Hematopoietic multipotent progenitor cell treated with erythropoietin and hydrocortisone succinate and interleukin-3 and kit ligand, for 8 days (in vitro differentiated cells): ENCODE data around the gene THSD4.
A peak's percentile ranks its signal among the peaks of the same experiment; 100 is the strongest.

Source experiments
- DNase-seq: peaks from one replicate; pipeline ENCODE4 v3.0.0-alpha.2; 2015

Gene THSD4

DNA sequence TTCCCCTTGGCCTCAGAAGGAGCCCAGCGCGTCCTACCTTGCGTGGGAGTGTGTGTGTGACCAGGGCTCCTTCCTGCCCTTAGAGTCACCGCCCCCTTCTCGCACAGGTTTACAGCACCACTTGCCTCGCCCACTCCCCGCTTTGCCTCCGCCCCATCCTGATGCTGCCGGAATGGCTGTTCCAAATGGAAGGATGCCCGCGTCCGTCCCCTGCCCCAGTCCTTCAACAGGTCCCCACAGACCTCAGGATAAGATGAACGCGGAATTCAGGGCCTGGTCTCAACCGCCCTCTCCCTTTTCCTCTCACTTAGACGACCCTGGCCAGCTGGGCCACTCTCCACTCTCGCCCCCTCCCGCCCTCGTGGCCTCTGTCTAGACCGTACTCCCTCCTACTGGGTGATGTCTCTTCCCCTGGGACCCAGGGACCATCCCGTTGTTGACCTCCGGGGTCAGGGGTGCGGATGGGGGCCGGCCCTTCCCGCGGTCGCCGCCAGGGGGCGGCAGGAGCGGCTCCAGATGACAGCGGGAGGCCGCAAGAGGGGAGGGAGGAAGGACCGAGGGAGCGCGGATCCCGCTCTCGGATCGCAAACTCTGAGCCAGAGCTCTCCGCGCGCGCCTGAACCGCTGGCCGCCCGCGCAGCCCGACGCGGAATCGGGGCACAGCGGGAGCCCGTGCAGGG lies at the start of gene THSD4:
THSD4 (plus strand) TSS at position 585 of the 680 bp plus-strand sequence.
- DNase-seq, result peak; percentile 43

DNA sequence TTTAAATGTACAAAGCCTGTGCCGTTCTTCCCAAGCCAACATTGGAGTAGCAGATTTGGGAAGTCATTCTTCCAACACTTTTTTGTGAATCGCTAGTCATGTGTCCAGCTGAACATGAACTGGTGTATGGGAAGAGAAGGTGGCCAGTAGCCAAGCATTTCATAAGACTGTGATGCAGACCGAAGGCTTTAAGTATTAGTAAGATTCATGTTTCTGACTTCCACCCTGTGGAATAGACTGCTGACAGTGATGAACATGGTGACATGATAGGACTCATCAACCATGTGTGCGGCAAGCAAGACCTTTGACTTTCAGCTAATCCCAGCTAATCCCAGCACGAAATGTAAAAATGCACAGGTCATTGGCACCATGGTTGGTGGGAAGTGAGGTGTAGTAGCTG lies 48.3 kb upstream of the THSD4 start:
- no peak for DNase-seq

DNA sequence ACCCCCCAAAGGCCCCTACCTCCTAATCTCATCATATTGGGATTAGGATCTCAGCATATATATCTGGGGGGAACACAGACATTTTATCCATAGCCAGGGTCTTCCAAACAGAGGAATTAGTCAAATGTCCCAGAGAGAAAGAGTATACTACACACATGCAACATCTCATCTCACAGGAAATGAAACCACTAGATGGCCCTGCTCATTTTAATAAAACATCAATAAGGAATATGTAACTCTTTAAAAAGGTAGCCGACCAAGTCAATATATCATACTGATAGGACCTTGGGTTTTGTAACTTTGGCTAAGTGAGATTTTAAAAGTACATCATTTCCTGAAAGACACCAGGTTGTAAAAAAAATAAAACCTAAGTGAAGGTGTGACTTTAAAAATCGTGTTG lies 45.6 kb upstream of the THSD4 start:
- DNase-seq, result no peak

DNA sequence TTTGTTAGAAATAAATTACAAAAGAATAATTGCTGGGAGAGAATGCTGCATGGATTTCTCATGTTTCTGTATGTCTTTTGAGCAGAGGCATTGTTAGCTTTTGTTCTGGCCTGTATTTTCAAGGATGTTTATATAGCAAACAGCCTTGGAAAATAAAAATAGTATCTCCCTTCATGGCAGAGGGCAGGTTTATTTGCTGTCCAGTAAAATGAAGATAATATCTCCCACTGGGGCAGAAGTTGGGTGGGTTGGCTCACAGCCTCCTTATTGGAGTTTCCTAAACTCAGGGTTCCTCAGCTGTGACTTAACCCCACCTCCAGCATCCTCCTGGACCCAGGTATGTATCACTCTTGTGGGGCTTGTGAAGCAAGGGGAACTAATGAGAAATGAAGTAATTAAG lies 43.7 kb upstream of the THSD4 start:
- no peak for DNase-seq

DNA sequence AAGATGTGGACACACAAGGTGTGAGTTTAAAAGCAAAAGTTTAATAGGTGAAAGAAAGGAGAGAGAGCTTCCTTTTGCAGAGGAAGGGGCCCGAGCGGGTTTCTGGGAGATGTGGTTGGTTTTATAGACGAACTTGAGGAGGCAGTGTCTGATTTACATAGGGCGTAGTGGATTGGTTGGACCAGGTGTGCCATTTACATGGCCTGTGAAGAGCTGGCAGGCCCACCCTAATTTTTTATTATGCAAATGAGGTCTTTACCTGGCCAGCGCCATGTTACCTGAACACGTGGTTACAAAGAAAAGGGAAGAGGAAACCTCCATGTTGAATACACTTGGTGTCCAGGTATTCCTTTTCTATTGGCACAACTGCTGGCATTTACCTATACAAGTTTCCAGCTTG lies 42.8 kb upstream of the THSD4 start:
- no peak for DNase-seq

DNA sequence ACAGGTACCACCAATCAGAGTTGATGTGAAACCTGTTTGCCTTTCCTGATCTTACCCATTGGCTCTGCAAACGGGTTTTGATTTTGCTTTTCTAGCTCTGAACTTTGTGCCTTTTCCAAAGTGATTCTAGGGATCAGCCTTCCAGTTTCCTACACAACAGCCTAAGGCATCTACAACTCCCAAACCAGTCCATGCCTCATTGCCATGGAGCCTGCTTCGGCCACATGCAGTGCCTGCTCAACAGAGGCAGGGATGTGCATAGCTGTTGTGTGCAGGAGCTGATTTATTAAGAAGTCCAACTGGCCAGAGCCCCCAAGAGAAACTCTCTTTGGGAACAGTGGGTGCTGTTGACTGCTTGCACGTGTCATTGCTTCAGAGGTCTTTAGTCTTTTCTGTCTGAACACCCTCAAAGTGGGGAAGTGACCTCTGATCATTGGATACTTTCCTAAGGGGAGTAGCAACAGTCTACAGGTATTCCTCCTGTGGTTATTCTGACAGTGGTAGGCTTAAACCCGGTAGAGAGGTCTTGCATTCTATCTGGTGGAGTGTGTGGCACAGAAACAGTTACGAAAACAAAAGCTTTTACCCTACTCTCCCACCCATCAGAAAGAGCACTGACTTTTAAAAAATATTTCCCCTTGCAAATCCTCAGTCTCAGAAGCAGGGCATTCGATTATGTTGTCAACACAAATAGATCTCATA lies 36.6 kb upstream of the THSD4 start:
- no peak for DNase-seq

DNA sequence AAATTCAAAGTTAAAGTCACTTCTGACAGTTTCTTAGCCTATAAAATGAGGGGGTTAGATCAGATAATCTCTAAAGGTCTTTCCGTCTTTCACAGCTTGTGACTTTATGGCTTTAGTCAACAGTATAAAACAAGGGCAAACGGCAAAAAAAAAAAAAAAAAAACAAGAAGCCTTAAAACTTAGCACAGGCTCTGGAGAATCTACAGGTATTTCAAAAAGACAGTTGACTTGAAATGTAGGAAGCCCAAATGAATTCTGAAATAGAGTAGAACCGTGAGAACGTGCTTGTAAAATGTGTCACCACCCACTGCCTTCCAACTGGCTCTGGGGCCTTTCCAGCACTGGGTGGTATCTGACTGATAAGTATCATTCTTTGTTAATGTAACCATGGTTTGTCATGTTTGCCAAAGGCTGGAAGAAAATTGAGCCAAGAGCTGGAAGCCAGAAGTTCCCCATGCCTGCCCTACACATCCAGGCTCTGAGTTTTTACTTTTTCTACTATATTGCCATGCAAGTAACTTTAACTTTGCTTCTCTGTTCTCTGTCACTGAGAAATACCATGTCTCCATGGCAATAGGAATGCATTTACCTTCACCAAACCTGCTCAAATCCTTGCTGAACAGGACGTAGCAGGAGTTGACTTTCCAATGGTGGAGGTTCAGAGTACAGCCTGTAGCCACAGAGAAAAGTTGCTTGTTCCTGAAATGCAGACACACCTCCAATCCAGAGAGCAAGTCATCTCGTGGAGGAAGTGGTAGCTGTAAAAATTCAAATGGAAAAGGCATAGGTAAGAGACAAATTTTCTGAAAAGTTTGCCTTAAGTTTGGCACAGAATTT lies 35.8 kb upstream of the THSD4 start:
- no peak for DNase-seq

DNA sequence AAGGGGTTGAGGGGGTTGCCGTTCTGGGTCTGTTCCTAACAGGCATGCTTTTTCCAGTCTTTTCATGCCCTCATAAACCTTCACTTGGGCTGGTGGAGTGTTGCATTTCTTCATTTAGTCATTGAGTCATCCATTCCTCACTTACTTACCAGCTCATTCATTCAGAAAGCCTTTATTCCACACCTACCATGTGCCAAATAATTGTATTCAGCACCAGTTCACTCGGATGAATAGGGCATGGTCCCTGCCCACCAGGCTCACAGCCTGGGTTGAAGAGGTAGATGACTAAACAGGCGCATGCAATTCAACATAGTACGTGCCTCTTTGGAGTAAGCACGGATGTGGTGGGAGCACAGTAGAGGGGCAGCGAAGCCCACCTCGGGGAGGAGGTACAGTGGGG lies 35.1 kb upstream of the THSD4 start:
- no peak for DNase-seq

DNA sequence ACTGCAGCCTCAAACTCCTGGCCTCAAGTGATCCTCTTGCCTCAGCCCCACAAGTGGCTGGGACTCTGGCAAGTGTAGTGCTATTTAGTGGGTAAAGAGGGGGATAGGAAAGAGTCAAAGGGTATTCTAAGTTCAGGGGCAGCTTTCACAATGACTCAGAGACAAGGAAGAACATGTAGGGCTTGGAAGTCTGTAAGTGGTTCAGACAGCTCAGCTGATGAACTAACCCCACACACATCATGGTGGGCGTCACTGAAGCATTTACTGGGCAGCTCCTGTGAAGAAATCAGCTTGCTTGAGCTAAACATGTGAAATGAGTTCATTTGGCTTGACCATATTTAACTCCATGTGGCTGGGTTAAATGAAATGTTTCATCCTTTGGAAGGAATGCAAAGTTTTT lies 34.6 kb upstream of the THSD4 start:
- no peak for DNase-seq

DNA sequence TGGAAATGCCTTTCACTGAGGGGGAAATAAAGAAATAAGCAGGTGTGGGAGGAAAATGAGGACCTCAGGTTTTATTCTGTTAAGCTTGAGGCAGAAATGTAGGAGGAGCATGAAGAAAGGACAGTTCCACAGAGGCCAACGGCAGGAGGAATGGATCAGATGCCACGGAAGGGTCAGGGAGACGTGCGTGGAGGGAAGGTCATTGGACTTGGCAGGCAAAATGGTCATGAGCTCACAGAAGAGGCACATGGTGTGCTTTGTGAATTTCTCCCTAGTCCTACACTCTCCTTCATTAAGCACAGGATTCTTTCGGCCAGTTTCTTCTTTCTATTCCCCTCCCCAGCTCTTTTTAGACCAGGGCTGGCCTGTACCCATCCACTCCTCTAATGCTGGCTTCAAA lies 32.5 kb upstream of the THSD4 start:
- DNase-seq, result no peak

DNA sequence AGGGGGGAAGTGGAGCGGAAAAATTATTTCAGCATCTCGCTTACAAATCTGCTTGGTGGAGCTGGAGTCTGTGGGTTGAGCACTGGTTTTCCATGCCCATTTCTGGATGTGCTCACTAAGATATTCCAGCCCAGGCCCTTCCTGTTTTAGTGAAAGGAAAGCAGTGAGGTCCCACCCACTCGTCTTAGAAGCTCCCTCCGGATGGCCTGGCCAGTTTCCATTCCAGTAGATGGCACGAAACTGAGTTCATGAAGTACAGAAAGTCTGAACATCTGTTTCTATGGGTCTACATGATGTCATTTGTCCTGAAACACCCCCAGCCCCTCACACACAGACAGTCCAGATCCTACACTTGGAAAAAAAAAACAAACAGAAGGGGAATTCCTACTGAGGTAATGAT lies 31.9 kb upstream of the THSD4 start:
- DNase-seq, result no peak

DNA sequence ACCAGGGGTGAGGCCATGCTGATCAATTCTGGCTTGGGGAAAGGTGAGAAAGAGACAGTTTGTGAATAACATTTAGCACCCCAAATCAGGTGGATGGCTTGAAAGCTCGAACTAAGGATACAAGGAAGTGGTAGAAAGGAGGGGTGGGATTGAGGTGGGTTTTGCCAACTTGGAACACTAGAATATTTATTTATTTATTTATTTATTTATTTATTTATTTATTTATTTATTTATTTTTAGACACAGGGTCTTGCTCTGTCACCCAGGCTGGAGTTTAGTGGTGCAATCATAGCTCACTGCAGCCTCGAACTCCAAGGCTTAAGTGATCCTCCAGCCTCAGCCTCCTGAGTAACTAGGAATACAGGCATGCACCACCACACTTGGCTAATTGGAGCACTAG lies 31.0 kb upstream of the THSD4 start:
- DNase-seq, result no peak

DNA sequence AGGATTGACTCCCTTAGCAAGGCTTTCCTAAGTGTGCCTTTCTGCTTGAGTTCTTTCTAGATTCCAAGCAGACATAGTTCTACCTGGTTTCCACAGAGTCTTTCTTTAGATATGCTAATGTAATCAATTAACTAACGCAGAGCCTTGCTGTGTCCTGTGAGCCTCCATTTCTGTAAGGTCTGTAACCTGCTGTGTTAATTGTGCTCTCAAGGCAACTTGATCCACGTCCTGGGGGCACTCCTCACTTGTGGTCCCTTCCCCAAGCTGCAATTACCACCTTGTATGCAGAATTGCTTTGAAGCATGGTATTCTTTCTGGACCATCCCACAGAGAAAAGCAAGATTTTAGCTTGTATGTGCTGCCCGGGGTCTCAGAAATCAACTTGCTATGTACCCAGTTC lies 29.5 kb upstream of the THSD4 start:
- no peak for DNase-seq

DNA sequence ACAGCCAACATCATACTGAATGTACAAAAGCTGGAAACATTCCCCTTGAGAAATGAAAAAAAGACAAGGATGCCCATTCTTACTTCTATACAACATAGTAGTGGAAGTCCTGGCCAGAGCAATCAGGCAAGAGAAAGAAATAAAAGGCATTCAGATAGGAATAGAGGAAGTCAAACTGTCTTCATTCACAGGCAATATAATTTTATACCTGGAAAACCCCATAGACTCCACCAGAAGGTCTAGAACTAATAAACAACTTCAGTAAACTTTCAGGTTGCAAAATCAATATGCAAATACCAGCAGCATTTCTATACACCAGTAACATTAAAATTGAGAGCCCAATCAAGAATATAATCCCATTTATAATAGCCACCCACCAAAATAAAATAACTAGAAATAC lies 27.1 kb upstream of the THSD4 start:
- DNase-seq, result no peak

DNA sequence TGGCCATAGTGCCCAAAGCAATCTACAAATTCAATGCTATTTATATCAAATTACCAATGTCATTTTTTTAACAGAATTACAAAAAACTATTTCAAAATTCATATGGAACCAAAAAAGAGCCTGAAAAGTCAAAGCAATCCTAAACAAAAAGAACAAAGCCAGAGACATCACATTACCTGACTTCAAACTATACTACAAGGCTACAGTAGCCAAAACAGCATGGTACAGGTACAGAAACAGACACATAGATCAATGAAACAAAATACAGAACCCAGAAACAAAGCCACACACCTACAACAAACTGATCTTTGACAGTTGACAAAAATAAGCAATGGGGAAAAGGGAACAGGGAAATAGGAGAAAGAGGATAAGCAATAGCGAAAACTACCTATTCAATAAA lies 26.6 kb upstream of the THSD4 start:
- DNase-seq, result no peak

DNA sequence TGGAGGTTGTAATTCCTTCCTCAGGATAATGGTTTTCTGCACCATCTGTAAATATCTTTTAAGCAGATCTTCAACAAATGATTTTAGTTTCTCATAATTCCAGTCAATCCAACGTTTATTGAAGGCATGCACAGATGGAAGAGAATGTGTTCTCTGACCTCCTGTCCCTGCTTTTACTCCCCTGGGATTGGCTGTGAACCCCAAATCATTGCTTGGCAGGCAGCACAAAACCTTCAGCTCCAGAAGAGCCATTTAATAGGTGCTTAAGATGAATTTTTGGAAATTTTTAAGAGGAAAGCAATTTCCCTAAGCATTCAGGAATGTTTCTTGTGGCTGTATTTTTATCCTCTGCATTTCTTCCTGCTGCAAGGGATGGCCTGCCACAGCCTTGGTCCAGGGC lies 25.5 kb upstream of the THSD4 start:
- no peak for DNase-seq

DNA sequence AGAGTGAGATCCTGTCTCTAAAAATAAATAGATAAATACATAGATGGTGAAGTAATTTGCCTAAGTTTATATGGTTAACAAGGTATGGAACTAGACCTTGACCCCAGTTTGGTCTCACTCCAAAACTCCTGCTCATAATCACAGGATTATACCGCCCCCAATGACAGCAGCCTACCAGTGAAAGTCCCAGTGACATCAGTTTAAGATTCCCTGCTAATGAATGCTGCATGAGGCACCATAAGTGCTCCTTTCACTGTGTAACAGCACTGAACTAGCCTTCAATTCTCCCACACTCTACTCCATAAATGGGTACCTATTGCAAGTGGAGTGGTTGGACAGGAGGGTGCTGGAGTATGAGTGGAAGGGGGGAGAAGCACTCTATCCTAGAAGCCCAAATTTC lies 23.7 kb upstream of the THSD4 start:
- no peak for DNase-seq

DNA sequence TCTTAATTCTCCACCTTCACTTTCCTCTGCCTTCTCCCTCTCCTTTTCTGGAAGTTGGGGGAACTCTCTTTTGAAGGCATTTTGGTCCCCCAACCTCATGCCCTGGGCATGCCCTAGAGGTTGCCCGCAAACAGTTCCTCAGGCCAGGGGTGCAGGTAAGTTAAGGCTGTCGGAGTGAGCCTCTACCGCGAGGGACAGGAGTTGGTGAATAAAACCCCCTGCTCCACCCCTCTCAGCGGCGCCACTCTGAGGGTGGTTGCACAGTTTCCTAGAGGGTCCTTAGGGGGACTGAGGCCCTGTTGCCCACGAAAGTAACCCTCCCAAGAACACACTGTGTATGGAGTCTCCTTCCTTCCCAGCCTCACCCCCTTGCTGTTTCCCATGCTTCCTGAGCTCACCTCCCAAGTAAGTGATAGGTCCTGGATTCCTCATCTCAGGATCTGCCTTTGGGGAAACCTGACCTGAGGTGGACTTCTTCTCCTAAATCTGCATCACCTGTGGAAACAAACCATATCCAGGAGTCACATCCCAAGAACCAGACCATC lies 23.1 kb upstream of the THSD4 start:
- DNase-seq, result no peak

DNA sequence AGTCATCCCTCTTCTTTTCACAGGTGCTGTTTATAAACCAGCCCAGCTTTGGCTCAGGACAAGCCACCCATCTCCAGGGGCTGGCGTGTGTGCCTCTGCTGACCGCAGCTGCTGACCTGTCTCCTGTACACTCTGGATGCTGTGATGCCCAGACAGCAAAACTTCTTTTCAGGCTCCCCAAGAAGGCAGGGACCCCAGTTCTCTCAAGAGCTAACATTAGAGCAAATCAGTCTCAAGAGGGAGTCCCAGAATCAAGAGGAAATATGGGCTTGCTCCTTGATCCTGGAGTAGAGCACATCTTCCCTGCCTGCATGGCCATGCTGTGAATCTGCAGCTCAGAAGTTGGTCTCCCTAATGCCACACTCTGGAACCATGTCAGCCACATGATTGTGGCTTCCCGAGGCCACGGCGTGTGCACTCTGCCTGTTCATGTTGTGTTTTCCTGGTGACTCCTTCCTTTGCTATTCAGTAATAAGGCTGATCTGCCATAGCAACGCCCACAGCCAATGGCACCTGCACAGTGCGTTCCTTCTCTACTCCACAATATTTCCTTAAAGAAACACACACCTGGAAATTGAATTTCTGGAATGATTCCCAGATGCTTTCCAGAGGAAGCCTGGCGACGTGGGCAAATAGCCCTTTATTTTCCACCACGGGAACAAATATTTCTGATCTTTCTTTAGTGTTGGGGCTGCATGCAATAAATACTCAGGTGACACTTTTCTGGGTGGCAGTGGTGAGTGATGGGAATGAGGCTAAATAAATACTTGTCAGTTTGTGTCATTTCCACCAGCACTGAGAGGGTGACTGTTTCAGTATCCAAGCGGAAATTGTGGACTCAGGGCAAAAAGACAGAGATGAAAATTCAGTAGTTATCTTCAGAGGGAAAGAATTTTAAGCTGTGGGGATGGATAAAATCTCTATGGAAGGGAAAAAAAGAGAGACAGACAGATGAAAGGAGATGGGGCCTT lies 21.9 kb upstream of the THSD4 start:
- DNase-seq, result no peak

DNA sequence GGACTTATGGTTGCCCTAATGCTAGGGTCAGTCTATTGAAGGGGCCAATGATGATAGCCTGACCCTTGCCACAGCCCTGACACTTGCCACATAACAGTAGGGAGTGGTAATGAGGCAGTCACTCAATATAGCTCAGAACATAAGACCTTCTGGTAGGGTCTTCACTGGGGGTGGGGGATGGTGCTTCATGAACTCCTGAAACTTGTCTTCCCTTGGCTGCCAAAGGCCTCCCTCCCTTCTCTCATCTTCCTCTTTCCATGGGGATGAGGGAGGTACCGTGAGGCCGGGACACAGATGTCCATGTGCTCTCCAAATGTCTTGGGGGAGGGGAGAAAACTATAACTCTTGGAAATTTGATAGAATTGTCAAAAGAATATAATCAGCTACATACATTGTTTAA lies 21.1 kb upstream of the THSD4 start:
- DNase-seq, result no peak

DNA sequence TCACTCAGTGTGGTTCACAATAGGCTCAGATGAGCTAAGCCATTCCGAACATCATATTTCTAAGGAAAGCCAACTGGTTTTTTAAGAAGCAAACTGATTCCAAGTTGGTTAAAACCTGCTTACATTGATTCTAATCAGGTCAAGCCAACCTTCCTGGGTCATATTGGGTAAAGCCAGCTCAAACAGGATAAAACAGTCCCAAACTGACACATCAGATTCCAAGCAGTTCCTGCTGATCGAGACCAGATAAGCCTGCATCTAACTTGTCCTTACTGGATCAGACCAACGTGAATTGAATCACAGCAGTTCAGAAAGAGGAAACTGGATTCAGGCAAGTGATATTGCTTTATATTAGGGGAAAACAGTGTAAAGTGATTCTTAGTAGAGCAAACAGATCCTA lies 18.6 kb upstream of the THSD4 start:
- no peak for DNase-seq

DNA sequence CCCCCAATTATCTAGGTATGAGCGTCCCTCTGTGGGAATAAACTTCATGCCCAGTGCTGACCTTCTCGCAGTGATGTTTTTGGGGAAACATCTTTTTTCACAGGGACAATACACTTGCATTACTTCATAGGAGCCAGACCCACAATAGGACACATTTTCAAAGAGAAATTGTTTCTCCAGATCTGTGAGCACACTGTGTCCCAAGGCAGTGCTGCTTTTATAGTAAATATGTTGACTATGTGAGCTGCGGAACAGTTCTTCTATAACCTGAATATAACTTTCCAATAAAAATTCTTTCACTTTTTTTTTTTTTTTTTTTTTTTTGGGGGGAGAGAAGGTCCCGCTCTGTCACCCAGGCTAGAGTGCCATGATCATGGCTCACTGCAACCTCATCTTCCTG lies 17.4 kb upstream of the THSD4 start:
- no peak for DNase-seq

DNA sequence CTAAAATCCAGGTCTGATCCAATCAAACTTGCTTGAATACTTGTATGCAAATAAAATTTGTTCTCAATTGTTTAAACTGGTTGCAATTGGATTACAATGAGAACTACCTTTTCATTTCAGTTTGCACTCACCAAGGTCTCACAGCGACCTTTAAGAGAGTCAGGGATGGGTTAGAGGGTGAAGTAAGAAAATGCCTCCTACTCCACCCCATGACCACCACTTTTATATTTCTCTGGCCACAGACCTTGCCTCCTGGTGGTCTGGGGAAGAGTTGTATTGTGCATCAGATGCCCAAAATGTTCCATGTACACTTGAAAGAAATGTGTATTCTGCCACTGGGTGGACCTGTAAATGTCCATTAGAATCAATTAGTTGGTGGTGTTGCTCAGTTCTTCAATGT lies 16.4 kb upstream of the THSD4 start:
- DNase-seq, result no peak
